ENCODE data around the gene C5AR1.
A peak's percentile ranks its signal among the peaks of the same experiment; 100 is the strongest.

- TF ChIP-seq CTCF (IDR thresholded peaks at IDR 0.05), result peak in 1 of 7 experiments; percentile 4
- no peak for TF ChIP-seq POLR2A (IDR thresholded peaks at IDR 0.05)
These were observed 43.6 kb downstream of the C5AR1 start for GRCh38 chr19:47353307-47353712.

Data from stomach (tissue), 4 donors.